Heart left ventricle (tissue), 16 donors: ENCODE data around the gene DIP2C. TPM values are rescaled to one million over a fixed set of nuclear protein-coding genes. Genes with fewer than 3 reads are reported as not detected.

Experiments
- ATAC-seq, 4 donors: fragments of 200-7000 bp; cut with Tn5 transposase; one replicate each; pipeline ENCODE4 v1.9.1; 2020 to 2022; ENCODE audit warnings: moderate library complexity in 4 of 4, mild to moderate bottlenecking in 3 of 4, moderate number of reproducible peaks in 1 of 4
- DNase-seq, 5 donors: peaks; one replicate each; pipeline ENCODE4 v3.0.0-alpha.2; 2020
- H3K27ac ChIP-seq, 12 donors: fragments of 200-600 bp; sonication (generic) in 4 of 12; one replicate each; pipeline versions ENCODE4 v1.5.0 to v1.8.0; 2016 to 2022; ENCODE audit warnings: mild to moderate bottlenecking in 2 of 12
- H3K27me3 ChIP-seq, 9 donors: fragments of 200-600 bp; sonication (generic) in 2 of 9; one replicate each; pipeline versions ENCODE4 v1.5.1 to v1.8.0; 2016 to 2022; ENCODE audit warnings: mild to moderate bottlenecking in 3 of 9
- H3K36me3 ChIP-seq, 9 donors: fragments of 200-600 bp; sonication (generic) in 2 of 9; one replicate each; pipeline versions ENCODE4 v1.5.0 to v1.8.0; 2018 to 2022; ENCODE audit warnings: mild to moderate bottlenecking in 2 of 9
- H3K4me1 ChIP-seq, 12 donors: fragments of 200-600 bp; sonication (generic) in 4 of 12; one replicate each; pipeline versions ENCODE4 v1.5.0 to v1.8.0; 2016 to 2022; ENCODE audit warnings: mild to moderate bottlenecking in 3 of 12
- H3K4me3 ChIP-seq, 12 donors: fragments of 200-600 bp; sonication (generic) in 4 of 12; one replicate each; pipeline versions ENCODE4 v1.5.0 to v1.8.0; 2017 to 2022; ENCODE audit warnings: mild to moderate bottlenecking in 9 of 12, moderate library complexity in 4 of 12
- H3K9me3 ChIP-seq, 12 donors: fragments of 200-600 bp; sonication (generic) in 4 of 12; one replicate each; pipeline versions ENCODE4 v1.5.0 to v1.8.0; 2016 to 2022; ENCODE audit warnings: mild to moderate bottlenecking in 1 of 12
- CTCF ChIP-seq, 12 donors: fragments of 200-600 bp; sonication (generic) in 4 of 12; IDR thresholded peaks; one replicate each; pipeline versions ENCODE4 v1.5.0 to v1.8.0; 2018 to 2022; ENCODE audit warnings: antibody characterized with exemption in 12 of 12, mild to moderate bottlenecking in 5 of 12
- POLR2A ChIP-seq, 2 donors: fragments of 450-650 bp; IDR thresholded peaks; one replicate each; pipeline ENCODE4 v1.6.1; 2017; ENCODE audit warnings: antibody characterized with exemption in 2 of 2, mild to moderate bottlenecking in 2 of 2, moderate library complexity in 2 of 2
- WGBS, 4 donors: extraction: QIAGEN DNeasy Blood & Tissue Kit in 2 of 4; methylation state at CpG; one replicate each; pipeline versions ENCODE4 v1.1.5 to v1.1.7; 2013 to 2018; 5-methylcytosine and 5-hydroxymethylcytosine counted together
- intact Hi-C, 10 donors: fragments of 100-400 bp; cut with DNase I; formaldehyde crosslinking; loops; one replicate each; pipeline versions ENCODE4 v1.11.1 to v1.14.2; 2022
- polyA plus RNA-seq, 2 donors: library from polyadenylated mRNA; stranded (reverse); fragments of 200-250 nt; gene quantifications; one replicate each; pipeline ENCODE4 v1.2.3, GENCODE V29; 2013
- total RNA-seq, 9 donors: library from RNA; depleted of rRNA in 2 of 9; stranded (reverse); fragments of >200 nt in 2 of 9; fragmentation: NEBNext Ultra II Directional in 3 of 9; extraction: Animal tissue kit (Norgen Biotek cat#: 25700) in 3 of 9; gene quantifications; one replicate each; pipeline versions ENCODE4 v1.1.0 to v1.2.4, GENCODE V29; 2016 to 2023
- donor health status: ischemic (EF 13 %, LVEDD 7.1; RV severe dilation, severe dysfunction).
- donor health status: healthy with polysubstance abuse.
- donor health status: DM: no; HTN: yes; CAD: no.
- donor health status: DM: no; HTN: no; CAD: no.
- donor health status: ischemic (EF 25% LVEDD 6.9; RV normal size, moderate dysfunction).
- donor health status: ischemic (EF 25% LVEDD 5.7; RV mildly dilated, moderate dysfunction).
- donor health status: healthy.
- donor health status: DM: yes; HTN: yes; CAD: no.
- donor health status: ischemic (EF 35%, LVEDD 5.7; RV mildly dilated, moderate dysfunction).
- donor health status: nonischemic (EF 11% LVEDD 7.7; RV severe dilation, severe dysfunction).
- donor health status: DM: yes; HTN: yes; CAD: no.
- donor health status: PGD.
- donor health status: ischemic (EF 29% LVEDD 5.4; RV normal size, mild dysfunction).
- donor health status: nonischemic (EF 23%, LVEDD 6.1; RV moderate dilation, normal function).

The DIP2C gene
- total and polyA plus RNA-seq, 11 donors: 7.4 to 43.1 (median 28.5) TPM

GRCh38 chr10:641149-642010 lies 48.1 kb downstream of the DIP2C start:
- H3K4me1 ChIP-seq: peaks cover 0 to 33% (median 4%) of the 10 kb centered on the region in 12 donors
- no peak for TF ChIP-seq CTCF (IDR thresholded peaks at IDR 0.05)
- TF ChIP-seq POLR2A (IDR thresholded peaks at IDR 0.05): no peak
- 87 to 92% (median 90%) methylated on average over 20 to 21 of the region's 21 CpGs for WGBS, 4 donors
- no peaks in the 10 kb centered on the region for H3K36me3 ChIP-seq
- peak overlapping the region in 1 of 12 donors; percentile 17 for H3K27ac ChIP-seq
- H3K9me3 ChIP-seq: peaks cover 0 to 18% (median 10%) of the 10 kb centered on the region in 12 donors
- DNase-seq (peak in 1 of 5 donors; percentile 16), ATAC-seq (no peak)
- no peaks in the 10 kb centered on the region for H3K27me3 ChIP-seq
- H3K4me3 ChIP-seq: no peak overlapping the region
- intact Hi-C loops: no loop called here

GRCh38 chr10:640673-641045 lies 48.8 kb downstream of the DIP2C start:
- Histone ChIP-seq H3K4me3 (no peak overlapping the region), H3K4me1 (peaks cover 0 to 36% (median 4%) of the 10 kb centered on the region in 12 donors), H3K36me3 (no peaks in the 10 kb centered on the region), H3K27me3 (peaks cover 0 to 3% (median 0%) of the 10 kb centered on the region in 9 donors), H3K9me3 (peaks cover 0 to 15% (median 10%) of the 10 kb centered on the region in 12 donors), H3K27ac (no peak overlapping the region)
- intact Hi-C loops: no loop called here
- WGBS, 4 donors: 91 to 96% (median 92%) methylated on average over 27 of the region's 27 CpGs
- peak in 1 of 5 donors; percentile 15 for DNase-seq
- TF ChIP-seq POLR2A (IDR thresholded peaks at IDR 0.05): no peak
- TF ChIP-seq CTCF (IDR thresholded peaks at IDR 0.05): no peak
- ATAC-seq: no peak

- H3K36me3 ChIP-seq: no peaks in the 10 kb centered on the region
- peaks cover 0 to 9% (median 5%) of the 10 kb centered on the region in 12 donors for H3K9me3 ChIP-seq
- H3K4me1 ChIP-seq: peaks cover 0 to 39% (median 4%) of the 10 kb centered on the region in 12 donors
- intact Hi-C loops: no loop called here
- ATAC-seq (no peak), DNase-seq (peak in 1 of 5 donors; percentile 25)
- no peak overlapping the region for H3K4me3 ChIP-seq
- 95 to 96% (median 95%) methylated on average over 64 of the region's 64 CpGs for WGBS, 4 donors
- peaks cover 0 to 4% (median 0%) of the 10 kb centered on the region in 9 donors for H3K27me3 ChIP-seq
- H3K27ac ChIP-seq: peak overlapping the region in 1 of 12 donors; percentile 7
- TF ChIP-seq CTCF (IDR thresholded peaks at IDR 0.05) (no peak), POLR2A (IDR thresholded peaks at IDR 0.05) (no peak)
Observed at GRCh38 chr10:639751-640672, 49.5 kb downstream of the DIP2C start.
